Spleen (tissue), 11 donors: ENCODE results near the gene BTBD3. TPM values are rescaled to one million over a fixed set of nuclear protein-coding genes. Genes with fewer than 3 reads are reported as not detected.

Experiments used
- DNase-seq: peaks from one replicate; pipeline ENCODE4 v3.0.0-alpha.2; 2020
- H3K27ac ChIP-seq, 8 donors: fragments of 200-600 bp; sonication (generic) in 7 of 8; 1 replicate in 4 of 8; 2 replicates in 4 of 8; pipeline versions ENCODE4 v1.5.0 to v1.8.0; 2016 to 2021; ENCODE audit warnings: inconsistent platforms in 4 of 8, mild to moderate bottlenecking in 4 of 8, moderate library complexity in 1 of 8
- H3K27me3 ChIP-seq, 7 donors: fragments of 200-600 bp; sonication (generic) in 6 of 7; replicated peaks in 1 of 7; 1 replicate in 4 of 7; 2 replicates in 3 of 7; pipeline versions ENCODE4 v1.5.0 to v1.8.0; 2016 to 2021; ENCODE audit warnings: inconsistent platforms in 3 of 7, mild to moderate bottlenecking in 1 of 7
- H3K36me3 ChIP-seq, 6 donors: fragments of 200-600 bp; sonication (generic) in 5 of 6; 1 replicate in 4 of 6; 2 replicates in 2 of 6; pipeline versions ENCODE4 v1.5.0 to v1.8.0; 2016 to 2021; ENCODE audit warnings: inconsistent platforms in 2 of 6
- H3K4me1 ChIP-seq, 6 donors: fragments of 200-600 bp; sonication (generic) in 5 of 6; 1 replicate in 3 of 6; 2 replicates in 3 of 6; pipeline versions ENCODE4 v1.5.0 to v1.8.0; 2016 to 2021; ENCODE audit warnings: inconsistent platforms in 3 of 6
- H3K4me3 ChIP-seq, 8 donors: fragments of 200-600 bp; sonication (generic) in 7 of 8; 1 replicate in 4 of 8; 2 replicates in 4 of 8; pipeline versions ENCODE4 v1.5.0 to v1.8.0; 2016 to 2021; ENCODE audit warnings: inconsistent platforms in 4 of 8, mild to moderate bottlenecking in 4 of 8, moderate library complexity in 2 of 8
- H3K9me3 ChIP-seq, 8 donors: fragments of 200-600 bp; sonication (generic) in 7 of 8; 1 replicate in 4 of 8; 2 replicates in 4 of 8; pipeline versions ENCODE4 v1.5.0 to v1.8.0; 2016 to 2021; ENCODE audit warnings: inconsistent platforms in 4 of 8
- CTCF ChIP-seq, 11 experiments: fragments of 200-600 bp in 7 of 11; fragments of 450-650 bp in 4 of 11; sonication (generic) in 4 of 11; IDR thresholded peaks in 8 of 11; conservative IDR thresholded peaks in 3 of 11; 1 replicate in 7 of 11; 2 replicates in 4 of 11; pipeline versions ENCODE4 v1.4.0 to v1.8.0; 2016 to 2021; ENCODE audit warnings: antibody characterized with exemption in 11 of 11, inconsistent platforms in 4 of 11, mild to moderate bottlenecking in 1 of 11
- POLR2A ChIP-seq, 3 donors: fragments of 450-650 bp; IDR thresholded peaks; one replicate each; pipeline ENCODE4 v1.5.1; 2017; ENCODE audit warnings: antibody characterized with exemption in 3 of 3, mild to moderate bottlenecking in 1 of 3
- POLR2AphosphoS5 ChIP-seq, 3 donors: sonication (generic); formaldehyde crosslinking; IDR thresholded peaks; one replicate each; pipeline ENCODE4 v1.5.1; 2017; ENCODE audit warnings: antibody characterized with exemption in 3 of 3
- WGBS, 5 donors: extraction: QIAGEN DNeasy Blood & Tissue Kit in 3 of 5; methylation state at CpG; one replicate each; pipeline versions ENCODE4 v1.1.5 to v1.1.7; 2013 to 2018; 5-methylcytosine and 5-hydroxymethylcytosine counted together
- intact Hi-C: fragments of 100-400 bp; cut with DNase I; formaldehyde crosslinking; loops from one replicate; pipeline ENCODE4 v1.15.0; 2023; ENCODE audit warnings: low total_unique reads
- polyA plus RNA-seq, 3 donors: library from polyadenylated mRNA; stranded (reverse); fragments of 200-250 nt; gene quantifications; one replicate each; pipeline ENCODE4 v1.2.1, GENCODE V29; 2013
- total RNA-seq, 7 donors: library from RNA; depleted of rRNA in 3 of 7; stranded (reverse); fragments of >200 nt in 3 of 7; fragmentation: NEBNext Ultra II Directional in 4 of 7; extraction: Animal tissue kit (Norgen Biotek cat#: 25700) in 4 of 7; gene quantifications; one replicate each; pipeline versions ENCODE4 v1.1.0 to v1.2.1, GENCODE V29; 2016 to 2021
- donor health status: healthy with polysubstance abuse.
- donor health status: DM: no; HTN: no; CAD: no; lungs with moderate emphysema.
- donor health status: DM: no; HTN: no; CAD: no.
- donor health status: Bipolar disorder and iron deficiency.
- donor health status: healthy.
- donor health status: DM: no; HTN: no; CAD: no.
- donor health status: DM: yes; HTN: yes; CAD: no.

The BTBD3 gene
- total and polyA plus RNA-seq, 10 donors, result 3.3 to 30.7 (median 18.3) TPM

GRCh38 chr20:11880680-11881079, 37.0 kb upstream of the BTBD3 start:
- no peaks in the 10 kb centered on the region for H3K36me3 ChIP-seq
- peaks cover 0 to 7% (median 0%) of the 10 kb centered on the region in 8 donors for H3K9me3 ChIP-seq
- intact Hi-C loops, result no loop called here
- DNase-seq, result no peak
- H3K4me3 ChIP-seq, result no peak overlapping the region
- TF ChIP-seq POLR2A (IDR thresholded peaks at IDR 0.05), result no peak
- no peak for TF ChIP-seq CTCF (IDR thresholded peaks at IDR 0.05 in 8 of 11, conservative IDR thresholded peaks at IDR 0.05 in 3 of 11)
- TF ChIP-seq POLR2AphosphoS5 (IDR thresholded peaks at IDR 0.05), result no peak
- no peaks in the 10 kb centered on the region for H3K27me3 ChIP-seq
- 75 to 93% (median 89%) methylated on average over 4 of the region's 4 CpGs for WGBS, 5 donors
- no peak overlapping the region for H3K27ac ChIP-seq
- no peaks in the 10 kb centered on the region for H3K4me1 ChIP-seq

DNA sequence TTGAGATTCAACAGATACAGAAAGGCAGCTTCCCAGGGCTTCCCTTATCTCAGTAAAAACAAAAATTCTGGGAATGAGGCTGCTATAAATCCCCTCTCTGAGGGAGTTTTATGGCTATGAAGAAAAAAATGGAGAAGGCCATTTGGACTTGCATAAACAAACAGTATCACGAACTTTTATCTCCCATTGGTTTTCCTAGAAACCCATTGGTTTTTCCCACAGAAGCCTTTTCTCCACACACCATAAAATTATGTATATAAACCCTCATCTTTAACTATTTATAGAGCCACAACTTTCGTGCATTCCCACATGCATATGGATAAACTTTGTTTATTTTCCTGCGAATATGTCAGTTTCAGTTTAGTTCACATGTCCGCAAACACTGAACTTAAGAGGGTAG, 36.2 kb upstream of the BTBD3 start:
- Histone ChIP-seq H3K9me3 (peaks cover 0 to 7% (median 0%) of the 10 kb centered on the region in 8 donors), H3K27me3 (no peaks in the 10 kb centered on the region), H3K36me3 (no peaks in the 10 kb centered on the region), H3K4me3 (no peak overlapping the region), H3K4me1 (no peaks in the 10 kb centered on the region), H3K27ac (no peak overlapping the region)
- TF ChIP-seq POLR2A (IDR thresholded peaks at IDR 0.05) (no peak), CTCF (IDR thresholded peaks at IDR 0.05 in 8 of 11, conservative IDR thresholded peaks at IDR 0.05 in 3 of 11) (no peak), POLR2AphosphoS5 (IDR thresholded peaks at IDR 0.05) (no peak)
- intact Hi-C loops, result no loop called here
- WGBS, 5 donors, result 83 to 92% (median 89%) methylated on average over 4 of the region's 4 CpGs
- no peak for DNase-seq

DNA sequence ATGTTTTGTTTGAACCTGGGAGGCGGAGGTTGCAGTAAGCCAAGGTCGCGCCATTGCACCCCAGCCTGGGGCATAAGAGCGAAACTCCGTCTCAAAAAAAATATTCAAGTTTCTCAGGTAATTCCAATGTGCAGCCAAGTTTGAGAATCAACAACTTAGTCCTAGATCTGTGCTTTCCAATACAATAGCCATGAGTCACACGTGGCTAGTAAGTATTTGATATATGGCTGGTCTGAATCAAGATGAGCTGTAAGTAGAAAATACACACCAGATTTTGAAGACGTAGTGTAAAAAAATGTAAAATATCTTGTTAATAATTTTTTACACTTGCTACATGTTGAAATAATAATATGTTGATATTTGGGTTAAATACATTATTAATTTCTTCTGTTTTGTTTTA, 35.0 kb upstream of the BTBD3 start:
- TF ChIP-seq CTCF (IDR thresholded peaks at IDR 0.05 in 8 of 11, conservative IDR thresholded peaks at IDR 0.05 in 3 of 11) (no peak), POLR2AphosphoS5 (IDR thresholded peaks at IDR 0.05) (no peak), POLR2A (IDR thresholded peaks at IDR 0.05) (no peak)
- Histone ChIP-seq H3K36me3 (no peaks in the 10 kb centered on the region), H3K27me3 (no peaks in the 10 kb centered on the region), H3K9me3 (peaks cover 0 to 7% (median 0%) of the 10 kb centered on the region in 8 donors), H3K4me1 (no peaks in the 10 kb centered on the region), H3K4me3 (no peak overlapping the region), H3K27ac (no peak overlapping the region)
- 80 to 88% (median 86%) methylated on average over 7 of the region's 7 CpGs for WGBS, 5 donors
- DNase-seq, result no peak
- intact Hi-C loops, result no loop called here

DNA sequence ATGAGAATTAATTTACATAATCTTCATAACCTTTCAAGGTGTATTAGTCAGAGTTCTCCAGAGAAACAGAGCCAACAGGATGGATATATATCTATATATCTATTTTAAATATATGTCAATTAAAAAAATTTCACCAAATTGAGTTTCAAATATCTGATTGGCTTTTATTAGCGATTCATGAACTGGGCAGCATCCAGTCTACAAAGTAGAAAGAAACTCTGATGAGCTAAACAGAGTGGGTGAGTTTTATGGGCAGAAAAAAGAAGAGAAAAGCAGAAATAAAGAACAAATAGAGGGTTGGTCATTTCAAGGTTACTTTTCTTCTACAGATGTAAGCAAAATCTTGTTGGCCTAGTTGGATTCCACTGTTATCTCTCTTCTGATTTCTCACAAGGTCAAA, 29.0 kb upstream of the BTBD3 start:
- no peaks in the 10 kb centered on the region for H3K36me3 ChIP-seq
- intact Hi-C loops, result no loop called here
- no peak overlapping the region for H3K4me3 ChIP-seq
- no peak overlapping the region for H3K27ac ChIP-seq
- H3K9me3 ChIP-seq, result no peaks in the 10 kb centered on the region
- H3K4me1 ChIP-seq, result peaks cover 10 to 33% (median 18%) of the 10 kb centered on the region in 6 donors
- DNase-seq, result no peak
- H3K27me3 ChIP-seq, result peaks cover 0 to 20% (median 0%) of the 10 kb centered on the region in 7 donors
- WGBS, 5 donors, result 0 to 44% (median 40%) methylated on average over 1 of the region's 1 CpG
- no peak for TF ChIP-seq CTCF (IDR thresholded peaks at IDR 0.05 in 8 of 11, conservative IDR thresholded peaks at IDR 0.05 in 3 of 11)
- no peak for TF ChIP-seq POLR2A (IDR thresholded peaks at IDR 0.05)
